Hindlimb muscle (tissue), 1 donor: ENCODE results near the gene CACNG1. TPM values are rescaled to one million over a fixed set of nuclear protein-coding genes. Genes with fewer than 3 reads are reported as not detected.
"Not testable (repeated sequence)": the region's sequence is repeated elsewhere in the genome, so short reads cannot be mapped to it uniquely, and the experiment has no call there.

Source experiments
- DNase-seq: peaks from one replicate; pipeline ENCODE4 v3.0.0-alpha.2; 2013
- polyA plus RNA-seq: library from polyadenylated mRNA; unstranded; fragments of 120-200 nt; gene quantifications from one replicate; pipeline ENCODE4 v1.2.1, GENCODE V29; 2013; ENCODE audit not compliant: insufficient read length

The CACNG1 gene
- polyA plus RNA-seq, 1 donor, result 340 TPM

- no peak for DNase-seq
These were observed 36.5 kb downstream of the CACNG1 start for GRCh38 chr17:67080804-67081203.

GRCh38 chr17:67082107-67082506, 37.8 kb downstream of the CACNG1 start:
- DNase-seq, result no peak

- no peak for DNase-seq
These were observed 41.1 kb downstream of the CACNG1 start for GRCh38 chr17:67085406-67085805.

- DNase-seq, result no peak
These were observed 44.3 kb downstream of the CACNG1 start for GRCh38 chr17:67088639-67089038.

GRCh38 chr17:67090341-67090740, 46.0 kb downstream of the CACNG1 start:
- no peak for DNase-seq

- no peak for DNase-seq
These were observed 47.9 kb downstream of the CACNG1 start for GRCh38 chr17:67092291-67092690.

- not testable (repeated sequence) for DNase-seq
These were observed 48.4 kb downstream of the CACNG1 start for GRCh38 chr17:67092710-67093109.

- no peak for DNase-seq
These were observed 49.0 kb downstream of the CACNG1 start for GRCh38 chr17:67093348-67093747.

- DNase-seq, result not testable (repeated sequence)
These were observed 50.9 kb downstream of the CACNG1 start for GRCh38 chr17:67095291-67095690.

- DNase-seq, result no peak
These were observed 51.4 kb downstream of the CACNG1 start for GRCh38 chr17:67095803-67096202.

- DNase-seq, result no peak
These were observed 52.3 kb downstream of the CACNG1 start for GRCh38 chr17:67096609-67097008.

GRCh38 chr17:67098006-67098405, 53.7 kb downstream of the CACNG1 start:
- no peak for DNase-seq

GRCh38 chr17:67104641-67105040, 60.3 kb downstream of the CACNG1 start:
- DNase-seq, result not testable (repeated sequence)

GRCh38 chr17:67105213-67105612, 60.9 kb downstream of the CACNG1 start:
- DNase-seq, result no peak

Other genes with a start within 250 kb of the CACNG1 start
- gene CACNG5, start 209.4 kb upstream of the CACNG1 start, polyA plus RNA-seq, result not detected
- 10.0 TPM for gene CACNG4, start 79.8 kb upstream of the CACNG1 start, polyA plus RNA-seq
- gene HELZ, start 200.6 kb downstream of the CACNG1 start, polyA plus RNA-seq, result 27.0 TPM